C1 segment of cervical spinal cord (tissue), 14 donors: Measurements from ENCODE around the gene LZTS2.
A peak's percentile ranks its signal among the peaks of the same experiment; 100 is the strongest.
"Not testable (repeated sequence)": the region's sequence is repeated elsewhere in the genome, so short reads cannot be mapped to it uniquely, and the experiment has no call there.

Source experiments
- DNase-seq, 14 donors: peaks; one replicate each; lab custom pipeline; 2025; lab: John Stamatoyannopoulos, UW

The LZTS2 gene

GRCh38 chr10:101031796-101032636 lies 32.4 kb downstream of the LZTS2 start:
- peak; percentile 31 to 89 (median 82) for DNase-seq

DNA sequence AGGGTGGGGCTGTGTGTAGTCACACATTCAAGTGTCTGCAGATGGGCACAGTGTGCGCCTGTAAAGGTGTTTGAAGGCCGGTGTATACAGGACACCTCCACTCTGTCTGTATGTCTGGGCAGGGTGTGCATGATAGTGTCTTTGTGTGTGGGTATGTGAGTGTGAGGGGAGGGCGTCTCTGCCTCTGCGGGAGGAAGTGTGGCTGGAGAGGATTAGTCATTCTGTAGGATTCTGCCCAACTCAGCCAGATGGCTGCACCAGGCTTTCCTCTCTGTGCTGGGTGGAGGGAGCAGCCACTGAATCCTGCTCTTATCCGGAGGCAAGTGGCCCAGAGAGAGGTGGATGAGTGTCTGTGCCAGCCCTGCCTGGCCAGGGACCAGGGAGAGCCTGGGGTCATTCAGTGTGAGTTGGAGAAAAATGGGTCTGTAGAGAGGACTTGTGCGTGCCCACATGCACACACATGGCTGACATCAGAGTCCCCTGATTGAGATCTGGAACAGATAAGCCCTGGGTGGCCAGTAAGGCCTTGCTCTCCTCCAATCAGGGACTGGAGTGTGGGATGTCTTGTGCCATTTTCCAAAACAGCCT lies 33.1 kb downstream of the LZTS2 start:
- DNase-seq, result peak in 8 of 14 donors; percentile 66 to 90 (median 79)

DNA sequence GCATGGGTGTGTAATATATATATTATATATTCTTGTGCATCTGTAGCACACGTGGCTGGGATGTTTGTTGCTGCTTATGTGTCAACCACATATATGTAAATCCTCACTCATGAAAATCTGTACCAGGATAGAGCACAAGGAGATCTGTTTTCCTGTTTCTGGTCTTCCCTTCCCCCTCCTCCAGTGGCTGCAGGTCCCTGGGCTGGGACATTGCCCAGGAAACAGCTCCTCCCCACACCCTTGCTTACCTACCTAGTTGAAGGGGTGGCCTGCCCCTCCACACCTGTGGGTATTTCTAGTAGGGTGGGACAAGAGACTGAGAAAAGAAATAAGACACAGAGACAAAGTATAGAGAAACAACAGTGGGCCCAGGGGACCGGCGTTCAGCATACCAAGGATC lies 33.7 kb downstream of the LZTS2 start:
- no peak for DNase-seq

GRCh38 chr10:101034404-101034803 lies 34.8 kb downstream of the LZTS2 start:
- DNase-seq, result not testable (repeated sequence)

- no peak for DNase-seq
Measured at GRCh38 chr10:101035314-101035713, 35.7 kb downstream of the LZTS2 start.

- DNase-seq, result no peak
Measured at GRCh38 chr10:101035916-101036702, 36.5 kb downstream of the LZTS2 start.

GRCh38 chr10:101036726-101037125 lies 37.1 kb downstream of the LZTS2 start:
- DNase-seq, result no peak

DNA sequence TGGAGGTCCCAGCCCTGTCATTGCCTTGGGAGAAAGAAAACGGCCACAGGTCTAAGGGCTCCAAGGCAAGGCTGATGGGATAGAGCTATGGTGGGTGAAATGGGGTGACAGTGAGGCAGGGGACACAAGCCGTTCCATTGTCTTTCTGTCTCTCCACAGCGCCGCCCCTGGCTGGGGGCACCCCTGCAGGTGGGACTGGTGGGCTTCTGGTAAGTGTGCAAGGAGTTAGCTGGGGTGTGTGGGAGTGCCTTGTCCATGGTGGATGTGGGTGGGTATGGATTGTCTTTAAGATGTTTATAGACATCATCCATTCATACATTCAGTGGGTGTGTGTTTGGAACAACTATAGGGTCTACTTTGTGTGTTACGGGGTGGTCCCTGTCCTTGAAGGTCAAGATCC lies 38.9 kb downstream of the LZTS2 start:
- no peak for DNase-seq

GRCh38 chr10:101040061-101040460 lies 40.5 kb downstream of the LZTS2 start:
- DNase-seq, result no peak

DNA sequence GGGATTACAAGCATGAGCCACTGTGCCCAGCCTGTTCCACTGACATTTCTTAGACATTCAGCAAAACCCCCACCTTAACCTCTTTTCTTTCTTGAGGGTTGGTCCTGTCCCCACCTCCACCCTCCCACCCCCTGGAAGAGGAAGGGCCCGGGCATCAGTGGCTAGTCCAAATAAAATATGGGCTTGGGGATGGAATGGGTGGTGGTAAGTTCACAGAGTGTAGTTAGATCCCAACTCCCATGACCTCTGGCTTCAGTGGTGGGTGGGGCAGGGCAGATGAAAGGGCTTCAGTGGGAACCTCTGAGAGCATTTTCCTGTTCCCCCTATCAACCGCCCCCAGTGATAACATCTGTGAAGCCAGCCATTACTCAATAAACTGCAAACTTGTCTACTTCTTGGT lies 41.2 kb downstream of the LZTS2 start:
- no peak for DNase-seq

DNA sequence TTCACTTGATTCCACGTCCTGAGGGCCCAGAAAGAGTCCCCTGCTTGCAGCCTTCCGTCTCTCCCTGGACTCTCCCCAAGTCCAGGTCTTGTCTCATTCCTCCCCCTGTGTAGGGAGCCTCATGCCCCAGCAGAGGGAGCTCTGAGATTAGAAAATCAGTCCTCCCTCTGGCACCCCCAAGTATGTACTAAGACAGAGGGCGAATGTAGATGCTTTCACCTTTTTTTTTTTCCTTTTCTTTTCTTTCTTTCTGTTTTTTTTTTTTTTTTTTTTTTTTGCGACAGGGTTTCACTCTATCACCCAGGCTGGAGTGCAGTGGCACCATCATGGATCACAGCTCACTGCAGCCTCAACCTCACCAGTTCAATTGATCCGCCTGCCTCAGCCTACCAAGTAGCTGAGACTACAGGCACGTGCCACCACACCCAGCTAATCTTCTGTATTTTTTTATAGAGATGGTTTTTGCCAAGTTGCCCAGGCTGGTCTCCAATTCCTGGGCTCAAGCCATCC lies 41.7 kb downstream of the LZTS2 start:
- DNase-seq, result peak in 12 of 14 donors; percentile 11 to 70 (median 58)

- no peak for DNase-seq
Measured at GRCh38 chr10:101042118-101042517, 42.5 kb downstream of the LZTS2 start.

DNA sequence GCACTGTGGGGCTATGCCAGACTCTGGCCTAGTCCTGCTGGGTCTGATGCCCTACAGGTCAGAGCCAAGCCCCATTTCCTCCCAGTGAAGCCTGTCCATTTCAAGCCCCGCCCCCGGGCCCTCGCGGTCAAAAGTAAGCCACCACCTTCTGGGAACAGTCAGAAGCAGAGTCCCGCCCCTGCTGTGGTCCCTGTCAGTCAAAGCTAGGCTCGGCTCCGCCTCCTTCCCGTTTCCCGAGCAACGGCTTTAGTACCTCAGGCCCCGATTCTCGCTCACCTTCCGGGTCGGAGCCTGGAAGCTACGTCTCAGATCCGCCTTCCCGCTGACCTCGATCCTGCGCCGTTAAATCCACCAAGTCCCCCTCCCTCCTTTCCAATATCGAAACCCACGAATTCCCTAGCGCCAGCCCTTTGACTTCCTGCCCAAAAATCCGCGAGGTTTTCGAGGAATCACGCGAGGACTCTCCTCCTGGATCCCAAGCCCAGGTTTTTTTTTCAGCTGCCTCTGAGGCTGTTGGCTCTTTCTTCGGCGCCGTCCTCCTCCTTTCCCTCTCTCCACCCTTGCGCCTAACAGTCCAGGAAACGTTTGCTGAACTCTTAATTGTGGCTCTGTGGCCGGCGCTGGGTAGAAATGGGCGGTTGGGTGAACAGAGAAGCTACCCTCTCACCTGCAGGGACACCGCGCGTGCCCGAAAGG lies 43.2 kb downstream of the LZTS2 start:
- DNase-seq, result peak in 13 of 14 donors; percentile 24 to 91 (median 73)

GRCh38 chr10:101043363-101043707 lies 43.7 kb downstream of the LZTS2 start:
- no peak for DNase-seq

DNA sequence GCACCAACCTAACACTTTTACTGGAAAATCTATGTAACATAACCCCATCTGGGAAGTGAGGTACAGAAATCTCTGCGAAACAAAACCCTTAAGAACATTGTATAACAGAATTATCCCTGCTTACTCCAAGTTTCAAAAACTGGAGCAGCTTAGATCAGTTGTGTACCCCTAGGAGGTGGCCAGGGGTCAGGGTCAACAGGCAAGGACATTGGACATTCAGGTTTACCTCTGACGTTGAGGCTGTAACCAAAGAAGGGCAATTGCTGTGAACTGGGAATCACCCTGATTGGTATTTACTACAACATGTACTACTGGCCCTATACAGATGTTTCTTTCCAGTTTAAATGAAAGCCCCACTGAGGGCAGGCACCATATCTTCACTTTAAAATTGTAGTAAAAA lies 44.5 kb downstream of the LZTS2 start:
- DNase-seq, result no peak

DNA sequence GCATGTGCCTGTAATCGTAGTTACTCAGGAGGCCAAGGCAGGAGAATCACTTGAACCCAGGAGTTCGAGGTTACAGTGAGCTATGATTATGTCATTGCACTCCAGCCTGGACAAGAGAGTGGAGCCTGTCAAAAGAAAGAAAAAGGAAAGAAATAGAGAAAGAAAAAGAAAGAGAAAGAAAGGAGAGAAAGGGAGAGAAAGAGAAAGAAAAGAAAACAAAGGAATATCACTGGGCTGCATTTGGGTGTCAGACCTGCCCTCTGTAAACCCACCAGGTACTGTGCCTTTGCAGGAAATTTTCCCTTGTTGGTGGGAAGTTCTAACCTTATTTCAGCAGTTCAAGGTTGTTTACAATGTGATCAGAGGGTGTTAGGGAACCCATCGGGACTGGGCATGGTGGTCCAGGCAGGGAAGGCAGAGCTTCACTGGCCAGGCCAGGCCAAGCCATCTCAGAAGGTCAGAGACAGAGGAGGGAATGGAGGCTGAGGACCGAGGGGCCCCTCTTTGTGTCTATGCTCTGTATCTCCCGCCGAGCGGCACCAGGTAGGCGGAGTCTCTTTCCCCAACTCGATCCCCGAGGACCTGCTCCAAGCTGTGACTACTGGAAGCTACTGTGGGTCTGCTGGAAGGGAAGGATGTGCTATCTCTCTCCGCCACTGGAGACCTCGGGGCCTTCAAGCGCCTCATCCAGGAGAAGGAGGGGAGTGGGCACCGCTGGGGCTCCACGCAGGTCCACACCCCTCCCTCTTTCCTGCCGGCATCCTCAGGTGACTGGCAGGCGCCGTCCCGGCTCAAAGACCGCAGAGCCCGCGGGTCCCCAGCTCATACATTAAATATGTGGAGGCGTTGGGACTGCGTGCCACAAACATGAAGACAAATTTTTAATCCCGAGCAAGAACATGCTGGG lies 47.0 kb downstream of the LZTS2 start:
- DNase-seq, result no peak

DNA sequence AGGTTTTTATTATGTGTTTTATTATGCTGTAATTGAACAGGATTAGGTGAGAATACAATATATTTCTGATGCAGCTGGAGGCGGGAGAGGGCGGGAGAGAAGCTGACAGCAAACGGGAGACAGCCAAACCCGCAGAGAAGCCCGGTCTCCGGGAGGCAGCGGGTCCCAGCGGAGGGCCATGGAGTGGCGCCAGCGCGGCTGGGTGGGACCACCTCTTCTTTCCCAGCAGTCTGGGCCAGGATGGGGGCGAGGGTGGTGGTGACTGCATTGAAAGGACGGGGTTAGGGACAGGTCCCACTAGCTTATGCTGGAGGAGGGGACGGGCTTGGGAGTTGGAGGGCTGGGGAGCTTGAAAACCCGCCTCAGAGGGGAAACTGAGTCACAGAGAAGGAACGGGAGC lies 47.7 kb downstream of the LZTS2 start:
- DNase-seq, result no peak

- no peak for DNase-seq
Measured at GRCh38 chr10:101047961-101048892, 48.6 kb downstream of the LZTS2 start.
